Hindlimb muscle (tissue), 1 donor: ENCODE measurements around the gene NAXE. TPM values are rescaled to one million over a fixed set of nuclear protein-coding genes. Genes with fewer than 3 reads are reported as not detected.
"Not testable (repeated sequence)": the region's sequence is repeated elsewhere in the genome, so short reads cannot be mapped to it uniquely, and the experiment has no call there.

ENCODE experiments used
- DNase-seq: peaks from one replicate; pipeline ENCODE4 v3.0.0-alpha.2; 2013
- polyA plus RNA-seq: library from polyadenylated mRNA; unstranded; fragments of 120-200 nt; gene quantifications from one replicate; pipeline ENCODE4 v1.2.1, GENCODE V29; 2013; ENCODE audit not compliant: insufficient read length

Gene NAXE
- polyA plus RNA-seq, 1 donor: 26.1 TPM

- peak; percentile 26 for DNase-seq
These were observed 32.6 kb downstream of the NAXE start for GRCh38 chr1:156623946-156624813.

GRCh38 chr1:156624814-156625435 lies 33.3 kb downstream of the NAXE start:
- no peak for DNase-seq

- DNase-seq: peak; percentile 63
These were observed 34.0 kb downstream of the NAXE start for GRCh38 chr1:156625436-156626078.

- no peak for DNase-seq
These were observed 34.5 kb downstream of the NAXE start for GRCh38 chr1:156626079-156626438.

GRCh38 chr1:156627313-156627880 lies 35.8 kb downstream of the NAXE start:
- DNase-seq: no peak

- DNase-seq: no peak
These were observed 38.4 kb downstream of the NAXE start for GRCh38 chr1:156629823-156630449.

GRCh38 chr1:156631152-156631551 lies 39.6 kb downstream of the NAXE start:
- not testable (repeated sequence) for DNase-seq

GRCh38 chr1:156632355-156632754 lies 40.8 kb downstream of the NAXE start:
- no peak for DNase-seq

- no peak for DNase-seq
These were observed 46.8 kb downstream of the NAXE start for GRCh38 chr1:156638189-156638985.

- no peak for DNase-seq
These were observed 48.1 kb downstream of the NAXE start for GRCh38 chr1:156639601-156640101.

GRCh38 chr1:156640842-156641706 lies 49.5 kb downstream of the NAXE start:
- no peak for DNase-seq

- peak; percentile 70 for DNase-seq
These were observed 50.2 kb downstream of the NAXE start, which contains the start of gene BCAN for GRCh38 chr1:156641761-156642264. TSS of gene BCAN (plus strand) at chr1:156642117. CDS start at chr1:156646055, 3,938 bp downstream.

- no peak for DNase-seq
These were observed 50.9 kb downstream of the NAXE start for GRCh38 chr1:156642265-156643048.

- DNase-seq: no peak
These were observed 51.6 kb downstream of the NAXE start for GRCh38 chr1:156643049-156643777.

GRCh38 chr1:156643778-156644092 lies 52.2 kb downstream of the NAXE start:
- no peak for DNase-seq
